MM.1S (cell line): ENCODE data around the gene QRICH1.

Source experiments
- CTCF ChIP-seq: fragments of 300-600 bp; sonication (generic); IDR thresholded peaks from 2 replicates; pipeline ENCODE4 v1.5.1; 2016; ENCODE audit warnings: antibody characterized with exemption, low read length, mixed read lengths
- EZH2 ChIP-seq: fragments of 300-600 bp; sonication (generic); optimal IDR thresholded peaks from 2 replicates; pipeline ENCODE3; 2017; ENCODE audit warnings: low read depth, mild to moderate bottlenecking, antibody characterized with exemption, low read length, mixed read lengths

- no peak for TF ChIP-seq CTCF
- no peak for TF ChIP-seq EZH2
Observed at GRCh38 chr3:49132073-49132436, 38.2 kb upstream of the QRICH1 start.
